Vagina (tissue), 2 donors: ENCODE measurements around the gene CDH6.

Experiments
- CTCF ChIP-seq, 3 experiments: fragments of 450-650 bp in 2 of 3; fragments of 200-600 bp in 1 of 3; sonication (generic) in 1 of 3; IDR thresholded peaks; one replicate each; pipeline ENCODE4 v1.5.1; 2017 to 2019; ENCODE audit warnings: antibody characterized with exemption in 3 of 3, mild to moderate bottlenecking in 2 of 3, moderate library complexity in 2 of 3
- POLR2A ChIP-seq, 2 donors: fragments of 450-650 bp; IDR thresholded peaks; one replicate each; pipeline ENCODE4 v1.6.1; 2017; ENCODE audit warnings: antibody characterized with exemption in 2 of 2, mild to moderate bottlenecking in 2 of 2, moderate library complexity in 2 of 2

- TF ChIP-seq CTCF (IDR thresholded peaks at IDR 0.05) (no peak), POLR2A (IDR thresholded peaks at IDR 0.05) (no peak)
Measured at GRCh38 chr5:31156631-31157160, 36.8 kb upstream of the CDH6 start.
